Testis (tissue), 3 donors: ENCODE measurements around the gene LRRC49. TPM values are rescaled to one million over a fixed set of nuclear protein-coding genes. Genes with fewer than 3 reads are reported as not detected.

Experiments
- DNase-seq: peaks from one replicate; pipeline ENCODE4 v3.0.0-alpha.2; 2019
- H3K27ac ChIP-seq, 2 donors: fragments of 200-600 bp; sonication (generic); one replicate each; pipeline ENCODE4 v1.5.1; 2019
- H3K27me3 ChIP-seq: fragments of 200-600 bp; sonication (generic); one replicate; pipeline ENCODE4 v1.5.1; 2019
- H3K36me3 ChIP-seq: fragments of 200-600 bp; sonication (generic); one replicate; pipeline ENCODE4 v1.5.1; 2017; ENCODE audit warnings: low read depth; ENCODE audit errors: missing control alignments
- H3K4me1 ChIP-seq: fragments of 200-600 bp; sonication (generic); one replicate; pipeline ENCODE4 v1.5.1; 2019
- H3K4me3 ChIP-seq, 2 donors: fragments of 200-600 bp; sonication (generic); one replicate each; pipeline ENCODE4 v1.5.1; 2017 to 2019
- H3K9me3 ChIP-seq: fragments of 200-600 bp; sonication (generic); one replicate; pipeline ENCODE4 v1.5.1; 2017
- POLR2A ChIP-seq: fragments of 450-650 bp; IDR thresholded peaks from one replicate; pipeline ENCODE4 v1.6.1; 2017; ENCODE audit warnings: antibody characterized with exemption, mild to moderate bottlenecking, moderate library complexity
- WGBS, 2 donors: methylation state at CpG; one replicate each; pipeline ENCODE4 v1.1.5; 2018; 5-methylcytosine and 5-hydroxymethylcytosine counted together
- intact Hi-C: fragments of 100-400 bp; cut with DNase I; formaldehyde crosslinking; loops from one replicate; pipeline ENCODE4 v1.15.1; 2023; ENCODE audit warnings: low total_unique reads
- polyA plus RNA-seq: library from polyadenylated mRNA; stranded (reverse); fragments of 350-450 nt; fragmentation: Illumina TruSeq; extraction: RNeasy Lipid Tissue Mini Kit (QIAGEN cat#74804); gene quantifications from one replicate; pipeline ENCODE4 v1.2.3, GENCODE V29; 2014; ENCODE audit warnings: low read depth, low replicate concordance; ENCODE audit not compliant: insufficient read depth
- total RNA-seq, 2 donors: library from RNA; depleted of rRNA; stranded (reverse); fragments of >200 nt; gene quantifications; one replicate each; pipeline ENCODE4 v1.2.3, GENCODE V29; 2016
- TF ChIP-seq, protein P1 (sequence below), 3 experiments: fragments of 450-650 bp in 2 of 3; fragments of 200-600 bp in 1 of 3; sonication (generic) in 1 of 3; IDR thresholded peaks; one replicate each; pipeline ENCODE4 v1.5.1; 2016 to 2019; ENCODE audit warnings: antibody characterized with exemption in 3 of 3, mild to moderate bottlenecking in 2 of 3, moderate library complexity in 1 of 3

The LRRC49 gene
- total and polyA plus RNA-seq, 3 donors from 2014 or later, result 19.9 to 35.4 (median 22.4) TPM

DNA sequence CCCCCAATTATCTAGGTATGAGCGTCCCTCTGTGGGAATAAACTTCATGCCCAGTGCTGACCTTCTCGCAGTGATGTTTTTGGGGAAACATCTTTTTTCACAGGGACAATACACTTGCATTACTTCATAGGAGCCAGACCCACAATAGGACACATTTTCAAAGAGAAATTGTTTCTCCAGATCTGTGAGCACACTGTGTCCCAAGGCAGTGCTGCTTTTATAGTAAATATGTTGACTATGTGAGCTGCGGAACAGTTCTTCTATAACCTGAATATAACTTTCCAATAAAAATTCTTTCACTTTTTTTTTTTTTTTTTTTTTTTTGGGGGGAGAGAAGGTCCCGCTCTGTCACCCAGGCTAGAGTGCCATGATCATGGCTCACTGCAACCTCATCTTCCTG lies 205.3 kb downstream of the LRRC49 start:
- intact Hi-C loops, result no loop called here
- DNase-seq, result no peak
- Histone ChIP-seq H3K9me3 (no peaks in the 10 kb centered on the region), H3K27ac (no peak overlapping the region), H3K27me3 (no peaks in the 10 kb centered on the region), H3K4me1 (peaks cover 3% of the 10 kb centered on the region), H3K36me3 (no peaks in the 10 kb centered on the region), H3K4me3 (no peak overlapping the region)
- 80 to 89% methylated on average over 4 of the region's 4 CpGs for WGBS, 2 donors
- TF ChIP-seq, protein P1, sequence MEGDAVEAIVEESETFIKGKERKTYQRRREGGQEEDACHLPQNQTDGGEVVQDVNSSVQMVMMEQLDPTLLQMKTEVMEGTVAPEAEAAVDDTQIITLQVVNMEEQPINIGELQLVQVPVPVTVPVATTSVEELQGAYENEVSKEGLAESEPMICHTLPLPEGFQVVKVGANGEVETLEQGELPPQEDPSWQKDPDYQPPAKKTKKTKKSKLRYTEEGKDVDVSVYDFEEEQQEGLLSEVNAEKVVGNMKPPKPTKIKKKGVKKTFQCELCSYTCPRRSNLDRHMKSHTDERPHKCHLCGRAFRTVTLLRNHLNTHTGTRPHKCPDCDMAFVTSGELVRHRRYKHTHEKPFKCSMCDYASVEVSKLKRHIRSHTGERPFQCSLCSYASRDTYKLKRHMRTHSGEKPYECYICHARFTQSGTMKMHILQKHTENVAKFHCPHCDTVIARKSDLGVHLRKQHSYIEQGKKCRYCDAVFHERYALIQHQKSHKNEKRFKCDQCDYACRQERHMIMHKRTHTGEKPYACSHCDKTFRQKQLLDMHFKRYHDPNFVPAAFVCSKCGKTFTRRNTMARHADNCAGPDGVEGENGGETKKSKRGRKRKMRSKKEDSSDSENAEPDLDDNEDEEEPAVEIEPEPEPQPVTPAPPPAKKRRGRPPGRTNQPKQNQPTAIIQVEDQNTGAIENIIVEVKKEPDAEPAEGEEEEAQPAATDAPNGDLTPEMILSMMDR (IDR thresholded peaks at IDR 0.05), result no peak
- no peak for TF ChIP-seq POLR2A

DNA sequence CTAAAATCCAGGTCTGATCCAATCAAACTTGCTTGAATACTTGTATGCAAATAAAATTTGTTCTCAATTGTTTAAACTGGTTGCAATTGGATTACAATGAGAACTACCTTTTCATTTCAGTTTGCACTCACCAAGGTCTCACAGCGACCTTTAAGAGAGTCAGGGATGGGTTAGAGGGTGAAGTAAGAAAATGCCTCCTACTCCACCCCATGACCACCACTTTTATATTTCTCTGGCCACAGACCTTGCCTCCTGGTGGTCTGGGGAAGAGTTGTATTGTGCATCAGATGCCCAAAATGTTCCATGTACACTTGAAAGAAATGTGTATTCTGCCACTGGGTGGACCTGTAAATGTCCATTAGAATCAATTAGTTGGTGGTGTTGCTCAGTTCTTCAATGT lies 206.3 kb downstream of the LRRC49 start:
- no peak overlapping the region for H3K4me3 ChIP-seq
- H3K36me3 ChIP-seq, result no peaks in the 10 kb centered on the region
- 83 to 100% methylated on average over 1 of the region's 1 CpG for WGBS, 2 donors
- intact Hi-C loops, result no loop called here
- TF ChIP-seq, protein P1 (IDR thresholded peaks at IDR 0.05), result no peak
- TF ChIP-seq POLR2A, result no peak
- peaks cover 3% of the 10 kb centered on the region for H3K4me1 ChIP-seq
- no peak for DNase-seq
- no peaks in the 10 kb centered on the region for H3K27me3 ChIP-seq
- no peak overlapping the region for H3K27ac ChIP-seq
- H3K9me3 ChIP-seq, result no peaks in the 10 kb centered on the region

Other genes with a start within 250 kb of the LRRC49 start
- 10 to 100 TPM; 56.9 to 65.1 TPM for gene UACA, start 129.3 kb upstream of the LRRC49 start, total RNA-seq
- 10.2 TPM for gene UACA, start 129.3 kb upstream of the LRRC49 start, polyA plus RNA-seq
- 10 to 100 TPM; 49.6 to 57.1 TPM for gene LARP6, start 38.7 kb upstream of the LRRC49 start, total RNA-seq
- gene LARP6, start 38.7 kb upstream of the LRRC49 start, polyA plus RNA-seq, result 105 TPM
- 1 to 10 TPM; 4.5 to 6.5 TPM for gene THAP10, start 393 bp upstream of the LRRC49 start, total RNA-seq
- gene THAP10, start 393 bp upstream of the LRRC49 start, polyA plus RNA-seq, result 6.1 TPM
- 10 to 100 TPM; 18.2 to 21.5 TPM for gene THSD4, start 222.6 kb downstream of the LRRC49 start, total RNA-seq
- gene THSD4, start 222.6 kb downstream of the LRRC49 start, polyA plus RNA-seq, result 14.3 TPM